H1 (cell line): ENCODE measurements around the gene RHBG. TPM values are rescaled to one million over a fixed set of nuclear protein-coding genes. Genes with fewer than 3 reads are reported as not detected.

Source experiments
- HDAC2 ChIP-seq, 2 experiments: fragments of 300-600 bp in 1 of 2; sonication (generic) in 1 of 2; IDR thresholded peaks; 2 replicates each; pipeline ENCODE4 v1.6.1; 2011 to 2012; ENCODE audit warnings: low read depth in 2 of 2, low read length in 2 of 2, mild to moderate bottlenecking in 2 of 2, moderate library complexity in 2 of 2, borderline replicate concordance in 1 of 2, inconsistent platforms in 1 of 2
- JUND ChIP-seq: IDR thresholded peaks from 2 replicates; pipeline ENCODE4 v1.6.1; 2011; ENCODE audit warnings: mild to moderate bottlenecking, improper control_type of control experiment, low read length
- RBBP5 ChIP-seq: IDR thresholded peaks from 2 replicates; pipeline ENCODE4 v1.7.1; 2012; ENCODE audit warnings: low read depth, mild to moderate bottlenecking, inconsistent platforms, low read length, moderate library complexity, borderline replicate concordance
- TBP ChIP-seq: IDR thresholded peaks from 2 replicates; pipeline ENCODE4 v1.6.1; 2011; ENCODE audit warnings: low read depth, low read length, improper control_type of control experiment
- TCF12 ChIP-seq: IDR thresholded peaks from 2 replicates; pipeline ENCODE4 v1.6.1; 2011; ENCODE audit warnings: low read depth, mild to moderate bottlenecking, low read length
- USF2 ChIP-seq: IDR thresholded peaks from 2 replicates; pipeline ENCODE4 v1.6.1; 2011; ENCODE audit warnings: low read length, improper control_type of control experiment
- YY1 ChIP-seq: IDR thresholded peaks from 2 replicates; pipeline ENCODE4 v1.6.1; 2011; ENCODE audit warnings: low read depth, mild to moderate bottlenecking, low read length
- ZNF274 ChIP-seq: IDR thresholded peaks from 2 replicates; pipeline ENCODE4 v1.7.0; 2012; ENCODE audit warnings: low read length, borderline replicate concordance; ENCODE audit errors: extremely low read depth
- polyA plus RNA-seq, 7 experiments: library from polyadenylated mRNA; depleted of rRNA in 3 of 7; stranded (reverse) in 5 of 7; unstranded in 2 of 7; fragments of >200 nt in 5 of 7; fragments of 200-250 nt in 2 of 7; gene quantifications; 1 replicate in 5 of 7; 2 replicates in 1 of 7; 4 replicates in 1 of 7; pipeline versions ENCODE4 v1.2.1 to v1.2.3, GENCODE V29; 2011 to 2013; ENCODE audit warnings: missing spikeins in 2 of 7, mixed read lengths in 2 of 7
- total RNA-seq: library from RNA; stranded (reverse); fragmentation: NEBNext Ultra II Directional; extraction: Animal tissue kit (Norgen Biotek cat#: 25700); gene quantifications from 2 replicates; pipeline ENCODE4 v1.2.1, GENCODE V29; 2021
- TF ChIP-seq, protein P1 (sequence below): fragments of 300-600 bp; sonication (generic); IDR thresholded peaks from 2 replicates; pipeline ENCODE4 v1.7.1; 2012; ENCODE audit warnings: low read length, moderate library complexity, mild to moderate bottlenecking, inconsistent platforms; ENCODE audit not compliant: insufficient replicate concordance

RHBG gene
- total and polyA plus RNA-seq, 2 of the 8 experiments (the other 6 are each of a cell fraction or from before 2014, with no cell fraction given) = 2.6 to 2.7 TPM

- TF ChIP-seq, protein P1, sequence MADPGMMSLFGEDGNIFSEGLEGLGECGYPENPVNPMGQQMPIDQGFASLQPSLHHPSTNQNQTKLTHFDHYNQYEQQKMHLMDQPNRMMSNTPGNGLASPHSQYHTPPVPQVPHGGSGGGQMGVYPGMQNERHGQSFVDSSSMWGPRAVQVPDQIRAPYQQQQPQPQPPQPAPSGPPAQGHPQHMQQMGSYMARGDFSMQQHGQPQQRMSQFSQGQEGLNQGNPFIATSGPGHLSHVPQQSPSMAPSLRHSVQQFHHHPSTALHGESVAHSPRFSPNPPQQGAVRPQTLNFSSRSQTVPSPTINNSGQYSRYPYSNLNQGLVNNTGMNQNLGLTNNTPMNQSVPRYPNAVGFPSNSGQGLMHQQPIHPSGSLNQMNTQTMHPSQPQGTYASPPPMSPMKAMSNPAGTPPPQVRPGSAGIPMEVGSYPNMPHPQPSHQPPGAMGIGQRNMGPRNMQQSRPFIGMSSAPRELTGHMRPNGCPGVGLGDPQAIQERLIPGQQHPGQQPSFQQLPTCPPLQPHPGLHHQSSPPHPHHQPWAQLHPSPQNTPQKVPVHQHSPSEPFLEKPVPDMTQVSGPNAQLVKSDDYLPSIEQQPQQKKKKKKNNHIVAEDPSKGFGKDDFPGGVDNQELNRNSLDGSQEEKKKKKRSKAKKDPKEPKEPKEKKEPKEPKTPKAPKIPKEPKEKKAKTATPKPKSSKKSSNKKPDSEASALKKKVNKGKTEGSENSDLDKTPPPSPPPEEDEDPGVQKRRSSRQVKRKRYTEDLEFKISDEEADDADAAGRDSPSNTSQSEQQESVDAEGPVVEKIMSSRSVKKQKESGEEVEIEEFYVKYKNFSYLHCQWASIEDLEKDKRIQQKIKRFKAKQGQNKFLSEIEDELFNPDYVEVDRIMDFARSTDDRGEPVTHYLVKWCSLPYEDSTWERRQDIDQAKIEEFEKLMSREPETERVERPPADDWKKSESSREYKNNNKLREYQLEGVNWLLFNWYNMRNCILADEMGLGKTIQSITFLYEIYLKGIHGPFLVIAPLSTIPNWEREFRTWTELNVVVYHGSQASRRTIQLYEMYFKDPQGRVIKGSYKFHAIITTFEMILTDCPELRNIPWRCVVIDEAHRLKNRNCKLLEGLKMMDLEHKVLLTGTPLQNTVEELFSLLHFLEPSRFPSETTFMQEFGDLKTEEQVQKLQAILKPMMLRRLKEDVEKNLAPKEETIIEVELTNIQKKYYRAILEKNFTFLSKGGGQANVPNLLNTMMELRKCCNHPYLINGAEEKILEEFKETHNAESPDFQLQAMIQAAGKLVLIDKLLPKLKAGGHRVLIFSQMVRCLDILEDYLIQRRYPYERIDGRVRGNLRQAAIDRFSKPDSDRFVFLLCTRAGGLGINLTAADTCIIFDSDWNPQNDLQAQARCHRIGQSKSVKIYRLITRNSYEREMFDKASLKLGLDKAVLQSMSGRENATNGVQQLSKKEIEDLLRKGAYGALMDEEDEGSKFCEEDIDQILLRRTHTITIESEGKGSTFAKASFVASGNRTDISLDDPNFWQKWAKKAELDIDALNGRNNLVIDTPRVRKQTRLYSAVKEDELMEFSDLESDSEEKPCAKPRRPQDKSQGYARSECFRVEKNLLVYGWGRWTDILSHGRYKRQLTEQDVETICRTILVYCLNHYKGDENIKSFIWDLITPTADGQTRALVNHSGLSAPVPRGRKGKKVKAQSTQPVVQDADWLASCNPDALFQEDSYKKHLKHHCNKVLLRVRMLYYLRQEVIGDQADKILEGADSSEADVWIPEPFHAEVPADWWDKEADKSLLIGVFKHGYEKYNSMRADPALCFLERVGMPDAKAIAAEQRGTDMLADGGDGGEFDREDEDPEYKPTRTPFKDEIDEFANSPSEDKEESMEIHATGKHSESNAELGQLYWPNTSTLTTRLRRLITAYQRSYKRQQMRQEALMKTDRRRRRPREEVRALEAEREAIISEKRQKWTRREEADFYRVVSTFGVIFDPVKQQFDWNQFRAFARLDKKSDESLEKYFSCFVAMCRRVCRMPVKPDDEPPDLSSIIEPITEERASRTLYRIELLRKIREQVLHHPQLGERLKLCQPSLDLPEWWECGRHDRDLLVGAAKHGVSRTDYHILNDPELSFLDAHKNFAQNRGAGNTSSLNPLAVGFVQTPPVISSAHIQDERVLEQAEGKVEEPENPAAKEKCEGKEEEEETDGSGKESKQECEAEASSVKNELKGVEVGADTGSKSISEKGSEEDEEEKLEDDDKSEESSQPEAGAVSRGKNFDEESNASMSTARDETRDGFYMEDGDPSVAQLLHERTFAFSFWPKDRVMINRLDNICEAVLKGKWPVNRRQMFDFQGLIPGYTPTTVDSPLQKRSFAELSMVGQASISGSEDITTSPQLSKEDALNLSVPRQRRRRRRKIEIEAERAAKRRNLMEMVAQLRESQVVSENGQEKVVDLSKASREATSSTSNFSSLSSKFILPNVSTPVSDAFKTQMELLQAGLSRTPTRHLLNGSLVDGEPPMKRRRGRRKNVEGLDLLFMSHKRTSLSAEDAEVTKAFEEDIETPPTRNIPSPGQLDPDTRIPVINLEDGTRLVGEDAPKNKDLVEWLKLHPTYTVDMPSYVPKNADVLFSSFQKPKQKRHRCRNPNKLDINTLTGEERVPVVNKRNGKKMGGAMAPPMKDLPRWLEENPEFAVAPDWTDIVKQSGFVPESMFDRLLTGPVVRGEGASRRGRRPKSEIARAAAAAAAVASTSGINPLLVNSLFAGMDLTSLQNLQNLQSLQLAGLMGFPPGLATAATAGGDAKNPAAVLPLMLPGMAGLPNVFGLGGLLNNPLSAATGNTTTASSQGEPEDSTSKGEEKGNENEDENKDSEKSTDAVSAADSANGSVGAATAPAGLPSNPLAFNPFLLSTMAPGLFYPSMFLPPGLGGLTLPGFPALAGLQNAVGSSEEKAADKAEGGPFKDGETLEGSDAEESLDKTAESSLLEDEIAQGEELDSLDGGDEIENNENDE = no peak
- no peak for TF ChIP-seq YY1
- TF ChIP-seq USF2 = no peak
- TF ChIP-seq HDAC2 (IDR thresholded peaks at IDR 0.05; ENCODE audit: borderline replicate concordance in 1 of 2, low read depth in 2 of 2, low read length in 2 of 2) = no peak
- TF ChIP-seq ZNF274 = no peak
- TF ChIP-seq RBBP5 = no peak
- no peak for TF ChIP-seq JUND
- TF ChIP-seq TBP = no peak
- no peak for TF ChIP-seq TCF12
These were observed 1.4 kb upstream of the RHBG start (continued) for GRCh38 chr1:156367383-156368156.
